ENCODE data around the gene IDH2.

DNA sequence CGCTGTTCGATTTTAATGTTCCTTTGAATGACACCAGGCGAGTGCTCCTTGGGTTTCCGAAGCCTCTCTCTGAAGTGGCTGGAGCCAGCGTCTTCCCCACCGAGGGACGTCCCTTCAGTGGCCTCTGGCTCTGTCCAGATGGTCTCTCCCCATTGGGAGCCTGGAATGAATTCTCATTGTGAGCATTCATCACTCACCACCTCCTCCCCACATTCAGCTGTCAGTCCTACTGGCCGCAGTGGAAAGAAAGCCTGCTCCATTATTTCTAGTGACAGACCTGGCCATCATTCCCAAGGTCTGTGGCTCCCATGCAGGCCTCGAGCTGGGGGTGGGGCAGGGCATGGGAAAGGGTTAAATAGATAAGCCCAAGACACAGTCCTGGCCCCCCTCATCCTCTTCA lies 65.9 kb downstream of the IDH2 start:
- TF ChIP-seq, protein P1, sequence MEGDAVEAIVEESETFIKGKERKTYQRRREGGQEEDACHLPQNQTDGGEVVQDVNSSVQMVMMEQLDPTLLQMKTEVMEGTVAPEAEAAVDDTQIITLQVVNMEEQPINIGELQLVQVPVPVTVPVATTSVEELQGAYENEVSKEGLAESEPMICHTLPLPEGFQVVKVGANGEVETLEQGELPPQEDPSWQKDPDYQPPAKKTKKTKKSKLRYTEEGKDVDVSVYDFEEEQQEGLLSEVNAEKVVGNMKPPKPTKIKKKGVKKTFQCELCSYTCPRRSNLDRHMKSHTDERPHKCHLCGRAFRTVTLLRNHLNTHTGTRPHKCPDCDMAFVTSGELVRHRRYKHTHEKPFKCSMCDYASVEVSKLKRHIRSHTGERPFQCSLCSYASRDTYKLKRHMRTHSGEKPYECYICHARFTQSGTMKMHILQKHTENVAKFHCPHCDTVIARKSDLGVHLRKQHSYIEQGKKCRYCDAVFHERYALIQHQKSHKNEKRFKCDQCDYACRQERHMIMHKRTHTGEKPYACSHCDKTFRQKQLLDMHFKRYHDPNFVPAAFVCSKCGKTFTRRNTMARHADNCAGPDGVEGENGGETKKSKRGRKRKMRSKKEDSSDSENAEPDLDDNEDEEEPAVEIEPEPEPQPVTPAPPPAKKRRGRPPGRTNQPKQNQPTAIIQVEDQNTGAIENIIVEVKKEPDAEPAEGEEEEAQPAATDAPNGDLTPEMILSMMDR (IDR thresholded peaks at IDR 0.05; ENCODE audit: low read depth, low read length, missing input control), result no peak
- TF ChIP-seq, protein P2, sequence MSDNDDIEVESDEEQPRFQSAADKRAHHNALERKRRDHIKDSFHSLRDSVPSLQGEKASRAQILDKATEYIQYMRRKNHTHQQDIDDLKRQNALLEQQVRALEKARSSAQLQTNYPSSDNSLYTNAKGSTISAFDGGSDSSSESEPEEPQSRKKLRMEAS (IDR thresholded peaks at IDR 0.05), result no peak

Measured in liver (tissue), 2 donors.